ENCODE measurements around the gene UXS1. TPM values are rescaled to one million over a fixed set of nuclear protein-coding genes. Genes with fewer than 3 reads are reported as not detected.
A peak's percentile ranks its signal among the peaks of the same experiment; 100 is the strongest.

The UXS1 gene
- total RNA-seq, 4 donors from 2014 or later = 20.4 to 44.6 (median 32.1) TPM

DNA sequence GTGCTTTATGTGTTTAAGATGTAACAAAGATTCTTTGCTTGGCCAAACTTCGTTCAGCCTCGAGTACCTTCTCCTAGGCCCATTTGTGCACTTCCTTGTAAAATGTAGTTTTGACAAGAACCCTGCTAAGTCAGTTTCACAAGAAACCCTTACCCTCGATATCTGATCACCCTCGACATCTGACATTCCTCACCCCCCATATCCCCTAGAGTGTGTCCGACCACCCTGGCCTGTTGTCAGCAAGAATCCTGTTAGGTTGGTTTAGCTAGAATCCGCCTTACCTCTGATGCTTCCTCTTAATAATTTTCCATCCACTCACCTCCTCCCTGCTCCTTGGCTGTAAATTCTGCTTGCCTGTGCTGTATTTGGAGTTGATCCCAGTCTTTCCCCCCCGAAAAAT is 85.3 kb downstream of the UXS1 start:
- Histone ChIP-seq H3K27ac (no peak overlapping the region), H3K9me3 (no peaks in the 10 kb centered on the region), H3K36me3 (peaks cover 0 to 27% (median 0%) of the 10 kb centered on the region in 3 donors), H3K27me3 (no peaks in the 10 kb centered on the region), H3K4me1 (no peaks in the 10 kb centered on the region), H3K4me3 (no peak overlapping the region)
- TF ChIP-seq, protein P1, sequence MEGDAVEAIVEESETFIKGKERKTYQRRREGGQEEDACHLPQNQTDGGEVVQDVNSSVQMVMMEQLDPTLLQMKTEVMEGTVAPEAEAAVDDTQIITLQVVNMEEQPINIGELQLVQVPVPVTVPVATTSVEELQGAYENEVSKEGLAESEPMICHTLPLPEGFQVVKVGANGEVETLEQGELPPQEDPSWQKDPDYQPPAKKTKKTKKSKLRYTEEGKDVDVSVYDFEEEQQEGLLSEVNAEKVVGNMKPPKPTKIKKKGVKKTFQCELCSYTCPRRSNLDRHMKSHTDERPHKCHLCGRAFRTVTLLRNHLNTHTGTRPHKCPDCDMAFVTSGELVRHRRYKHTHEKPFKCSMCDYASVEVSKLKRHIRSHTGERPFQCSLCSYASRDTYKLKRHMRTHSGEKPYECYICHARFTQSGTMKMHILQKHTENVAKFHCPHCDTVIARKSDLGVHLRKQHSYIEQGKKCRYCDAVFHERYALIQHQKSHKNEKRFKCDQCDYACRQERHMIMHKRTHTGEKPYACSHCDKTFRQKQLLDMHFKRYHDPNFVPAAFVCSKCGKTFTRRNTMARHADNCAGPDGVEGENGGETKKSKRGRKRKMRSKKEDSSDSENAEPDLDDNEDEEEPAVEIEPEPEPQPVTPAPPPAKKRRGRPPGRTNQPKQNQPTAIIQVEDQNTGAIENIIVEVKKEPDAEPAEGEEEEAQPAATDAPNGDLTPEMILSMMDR (IDR thresholded peaks at IDR 0.05) = no peak
- TF ChIP-seq POLR2A (IDR thresholded peaks at IDR 0.05) = no peak
- DNase-seq = no peak

DNA sequence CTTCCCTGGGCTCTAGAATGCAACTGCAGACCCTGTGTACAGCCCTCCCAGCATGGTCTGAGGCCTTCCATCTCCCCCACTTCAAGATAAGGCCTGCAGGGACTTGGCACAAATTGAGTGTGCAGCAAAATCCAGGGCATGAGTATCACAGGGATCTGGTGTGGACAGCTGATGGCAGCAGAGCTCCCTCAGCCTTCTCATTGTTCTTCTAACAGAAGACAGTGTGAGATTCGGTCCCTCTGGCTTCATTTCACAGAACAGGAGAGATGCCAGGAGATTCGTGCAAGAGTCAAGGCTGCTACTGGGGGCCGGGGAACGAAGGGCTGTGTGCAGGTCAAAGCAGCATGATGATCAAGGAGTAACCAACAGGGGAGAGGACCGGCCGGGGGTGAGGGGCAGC is 85.8 kb downstream of the UXS1 start:
- H3K36me3 ChIP-seq = peaks cover 0 to 25% (median 0%) of the 10 kb centered on the region in 3 donors
- no peaks in the 10 kb centered on the region for H3K9me3 ChIP-seq
- no peak for DNase-seq
- H3K4me3 ChIP-seq = no peak overlapping the region
- no peaks in the 10 kb centered on the region for H3K27me3 ChIP-seq
- H3K27ac ChIP-seq = no peak overlapping the region
- H3K4me1 ChIP-seq = no peaks in the 10 kb centered on the region
- no peak for TF ChIP-seq POLR2A (IDR thresholded peaks at IDR 0.05)
- TF ChIP-seq, protein P1 (IDR thresholded peaks at IDR 0.05) = peak in 3 of 6 experiments; percentile 27 to 35 (median 31)

DNA sequence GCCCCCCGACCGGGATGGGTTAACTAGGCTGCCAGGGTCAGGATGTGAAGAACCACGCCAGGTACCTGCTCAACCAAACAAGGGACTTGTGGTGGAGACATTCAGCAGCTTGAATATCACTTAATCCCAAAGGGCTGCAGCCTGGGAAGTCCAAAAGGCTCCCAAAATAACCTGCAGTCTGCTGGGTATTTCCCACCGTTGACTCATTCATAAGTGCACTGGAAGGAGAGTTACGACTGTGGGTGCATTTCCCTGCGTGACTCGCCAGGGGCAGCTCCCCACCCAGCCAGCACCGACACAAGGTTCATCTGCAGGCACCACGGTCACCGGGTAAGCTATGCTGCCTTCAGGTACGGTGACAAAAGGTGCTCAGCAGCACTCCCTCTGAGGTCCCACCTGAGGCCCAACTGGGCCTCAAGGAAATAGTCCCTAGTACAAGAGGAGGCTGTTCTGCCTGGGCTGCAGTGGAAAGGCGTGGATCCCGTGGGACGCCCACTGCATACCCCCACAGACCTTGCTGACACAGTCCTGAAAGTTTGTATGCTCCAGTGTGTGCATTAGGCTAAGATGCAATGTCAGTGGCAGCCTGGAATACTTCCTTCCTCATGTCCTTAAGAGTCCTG is 86.5 kb downstream of the UXS1 start:
- Histone ChIP-seq H3K9me3 (no peaks in the 10 kb centered on the region), H3K4me1 (no peaks in the 10 kb centered on the region), H3K36me3 (peaks cover 0 to 25% (median 0%) of the 10 kb centered on the region in 3 donors), H3K27me3 (no peaks in the 10 kb centered on the region), H3K4me3 (no peak overlapping the region), H3K27ac (no peak overlapping the region)
- DNase-seq = no peak
- TF ChIP-seq POLR2A (IDR thresholded peaks at IDR 0.05) = no peak
- TF ChIP-seq, protein P1 (IDR thresholded peaks at IDR 0.05) = peak in 1 of 6 experiments; percentile 7

DNA sequence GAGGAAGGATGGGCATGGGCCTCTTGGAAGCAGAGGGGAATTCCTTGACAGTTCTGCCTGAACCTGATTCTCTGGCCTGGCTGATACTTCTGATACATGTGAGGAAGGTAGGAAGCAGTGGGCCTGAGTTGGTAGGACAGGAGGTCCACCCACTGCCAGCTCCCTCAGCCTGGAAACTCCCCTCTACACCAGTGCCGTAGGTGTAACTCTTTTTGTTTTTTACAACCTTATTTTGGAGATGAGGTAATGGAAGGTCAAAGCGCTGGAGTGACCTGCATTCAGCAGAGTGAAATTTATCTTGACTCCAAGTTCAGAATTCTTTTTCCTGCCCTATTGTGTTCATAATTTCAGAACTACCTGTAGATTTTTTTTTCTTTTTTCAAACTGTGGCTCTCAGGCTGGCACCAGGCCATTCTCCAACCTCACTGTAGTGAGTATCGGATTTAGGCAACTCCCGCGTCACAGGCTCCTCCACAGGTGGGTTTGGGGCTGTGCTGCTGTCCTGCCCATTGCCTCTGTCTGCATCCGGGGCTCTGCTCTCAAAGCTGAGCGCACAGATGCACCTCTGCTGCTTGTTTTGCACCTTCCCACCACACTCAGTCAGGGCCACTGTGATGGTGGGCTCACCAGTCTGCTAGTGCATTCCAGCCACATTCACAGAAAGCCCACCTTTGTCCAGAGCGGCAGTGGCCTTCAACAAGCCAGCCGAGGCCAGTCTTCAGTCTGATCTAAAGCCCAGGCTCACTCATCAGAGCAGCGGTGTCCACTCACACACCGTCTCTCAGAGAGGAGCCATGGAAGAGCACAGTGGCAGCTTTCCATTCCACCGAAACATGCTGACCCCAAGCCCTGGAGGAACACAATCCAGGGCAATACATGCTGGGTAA is 87.2 kb downstream of the UXS1 start:
- Histone ChIP-seq H3K36me3 (peaks cover 0 to 19% (median 0%) of the 10 kb centered on the region in 3 donors), H3K27ac (no peak overlapping the region), H3K27me3 (no peaks in the 10 kb centered on the region), H3K4me3 (no peak overlapping the region), H3K9me3 (no peaks in the 10 kb centered on the region), H3K4me1 (no peaks in the 10 kb centered on the region)
- no peak for DNase-seq
- TF ChIP-seq, protein P1 (IDR thresholded peaks at IDR 0.05) = no peak
- no peak for TF ChIP-seq POLR2A (IDR thresholded peaks at IDR 0.05)

DNA sequence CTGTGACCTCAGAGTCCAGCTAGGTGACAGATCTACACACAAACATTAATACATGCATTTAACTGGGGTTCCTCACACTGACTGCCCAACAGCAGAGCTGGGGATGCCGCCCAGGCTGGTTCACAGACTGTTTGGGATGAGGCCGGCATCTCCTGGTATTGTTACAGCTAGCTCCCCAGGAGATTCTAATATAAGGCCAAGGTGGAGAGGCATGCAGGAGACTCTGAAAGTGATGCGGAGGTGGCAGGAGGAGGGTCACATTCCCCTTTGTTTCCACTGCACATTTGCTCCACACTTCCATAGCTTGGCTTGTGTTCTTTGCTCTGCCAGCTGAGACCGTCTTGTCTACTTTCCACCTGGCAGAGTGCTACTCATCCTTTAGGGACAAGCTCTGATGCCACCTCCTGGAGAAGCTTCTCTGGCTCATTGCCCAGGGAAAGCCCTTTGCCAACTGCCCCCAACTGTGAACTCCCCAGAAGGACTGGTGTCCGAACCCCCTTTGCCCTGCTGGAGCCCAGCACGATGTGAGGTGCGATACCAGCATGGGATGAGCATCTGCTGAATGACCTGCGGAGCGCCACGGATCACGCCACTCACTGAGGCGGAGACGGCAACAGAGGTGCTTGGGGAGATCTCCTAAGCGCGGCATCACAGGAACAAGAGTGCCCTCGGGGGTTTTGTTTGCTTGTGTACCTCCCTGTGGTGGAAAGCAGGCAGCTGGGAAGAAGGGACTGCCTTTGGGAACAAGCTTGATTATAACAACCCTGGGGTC is 88.8 kb downstream of the UXS1 start:
- no peaks in the 10 kb centered on the region for H3K27me3 ChIP-seq
- no peaks in the 10 kb centered on the region for H3K9me3 ChIP-seq
- DNase-seq = no peak
- peaks cover 0 to 6% (median 0%) of the 10 kb centered on the region in 3 donors for H3K36me3 ChIP-seq
- TF ChIP-seq, protein P1 (IDR thresholded peaks at IDR 0.05) = no peak
- no peak for TF ChIP-seq POLR2A (IDR thresholded peaks at IDR 0.05)
- H3K27ac ChIP-seq = no peak overlapping the region
- no peaks in the 10 kb centered on the region for H3K4me1 ChIP-seq
- H3K4me3 ChIP-seq = no peak overlapping the region
